Gastroesophageal sphincter (tissue), 3 donors: ENCODE results near the gene PHF19.

Experiments used
- CTCF ChIP-seq, 4 experiments: fragments of 200-600 bp in 2 of 4; fragments of 450-650 bp in 2 of 4; sonication (generic) in 1 of 4; IDR thresholded peaks; one replicate each; pipeline ENCODE4 v1.5.1; 2017 to 2019; ENCODE audit warnings: antibody characterized with exemption in 4 of 4, mild to moderate bottlenecking in 2 of 4, moderate library complexity in 2 of 4
- POLR2A ChIP-seq, 2 donors: fragments of 450-650 bp; IDR thresholded peaks; one replicate each; pipeline ENCODE4 v1.6.1; 2017; ENCODE audit warnings: antibody characterized with exemption in 2 of 2, mild to moderate bottlenecking in 2 of 2, moderate library complexity in 1 of 2
- POLR2AphosphoS5 ChIP-seq: sonication (generic); formaldehyde crosslinking; IDR thresholded peaks from one replicate; pipeline ENCODE4 v1.6.1; 2017; ENCODE audit warnings: antibody characterized with exemption

GRCh38 chr9:120845255-120845654 is 31.7 kb downstream of the PHF19 start:
- TF ChIP-seq POLR2A (IDR thresholded peaks at IDR 0.05) (no peak), CTCF (IDR thresholded peaks at IDR 0.05) (no peak), POLR2AphosphoS5 (no peak)
